ENCODE measurements around the gene SNCA. TPM values are rescaled to one million over a fixed set of nuclear protein-coding genes. Genes with fewer than 3 reads are reported as not detected.

SNCA gene
- total and polyA plus RNA-seq, 2 donors from 2014 or later = 8.4 to 17.1 TPM

GRCh38 chr4:89715631-89716030 is 121.3 kb downstream of the SNCA start:
- no peaks in the 10 kb centered on the region for H3K36me3 ChIP-seq (ENCODE audit: control insufficient read depth in 2 of 3, insufficient read depth in 3 of 3, low read length in 3 of 3)
- no peaks in the 10 kb centered on the region for H3K4me1 ChIP-seq (ENCODE audit: control insufficient read depth in 2 of 3, insufficient read depth in 2 of 3, low read depth in 1 of 3, low read length in 3 of 3)
- no peak overlapping the region for H3K4me3 ChIP-seq (ENCODE audit: low read length in 3 of 3)
- DNase-seq = no peak
- TF ChIP-seq, protein P1, sequence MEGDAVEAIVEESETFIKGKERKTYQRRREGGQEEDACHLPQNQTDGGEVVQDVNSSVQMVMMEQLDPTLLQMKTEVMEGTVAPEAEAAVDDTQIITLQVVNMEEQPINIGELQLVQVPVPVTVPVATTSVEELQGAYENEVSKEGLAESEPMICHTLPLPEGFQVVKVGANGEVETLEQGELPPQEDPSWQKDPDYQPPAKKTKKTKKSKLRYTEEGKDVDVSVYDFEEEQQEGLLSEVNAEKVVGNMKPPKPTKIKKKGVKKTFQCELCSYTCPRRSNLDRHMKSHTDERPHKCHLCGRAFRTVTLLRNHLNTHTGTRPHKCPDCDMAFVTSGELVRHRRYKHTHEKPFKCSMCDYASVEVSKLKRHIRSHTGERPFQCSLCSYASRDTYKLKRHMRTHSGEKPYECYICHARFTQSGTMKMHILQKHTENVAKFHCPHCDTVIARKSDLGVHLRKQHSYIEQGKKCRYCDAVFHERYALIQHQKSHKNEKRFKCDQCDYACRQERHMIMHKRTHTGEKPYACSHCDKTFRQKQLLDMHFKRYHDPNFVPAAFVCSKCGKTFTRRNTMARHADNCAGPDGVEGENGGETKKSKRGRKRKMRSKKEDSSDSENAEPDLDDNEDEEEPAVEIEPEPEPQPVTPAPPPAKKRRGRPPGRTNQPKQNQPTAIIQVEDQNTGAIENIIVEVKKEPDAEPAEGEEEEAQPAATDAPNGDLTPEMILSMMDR (IDR thresholded peaks at IDR 0.05; ENCODE audit: borderline replicate concordance, extremely low read depth, insufficient read depth) = no peak
- no peaks in the 10 kb centered on the region for H3K27me3 ChIP-seq (ENCODE audit: control insufficient read depth, insufficient read depth, low read length)
- no peak for FAIRE-seq
- H3K27ac ChIP-seq (ENCODE audit: low read depth in 2 of 2, low read length in 2 of 2) = no peak overlapping the region
- intact Hi-C loops (cut with DNase I) = no loop called here
- no peaks in the 10 kb centered on the region for H3K9me3 ChIP-seq (ENCODE audit: control insufficient read depth in 2 of 3, insufficient read depth in 1 of 3, low read length in 3 of 3)
- H3K9ac ChIP-seq (ENCODE audit: low read length in 3 of 3) = no peak overlapping the region

- intact Hi-C loops (cut with DNase I) = no loop called here
Observed at GRCh38 chr4:89712827-89713226, 124.1 kb downstream of the SNCA start.

DNA sequence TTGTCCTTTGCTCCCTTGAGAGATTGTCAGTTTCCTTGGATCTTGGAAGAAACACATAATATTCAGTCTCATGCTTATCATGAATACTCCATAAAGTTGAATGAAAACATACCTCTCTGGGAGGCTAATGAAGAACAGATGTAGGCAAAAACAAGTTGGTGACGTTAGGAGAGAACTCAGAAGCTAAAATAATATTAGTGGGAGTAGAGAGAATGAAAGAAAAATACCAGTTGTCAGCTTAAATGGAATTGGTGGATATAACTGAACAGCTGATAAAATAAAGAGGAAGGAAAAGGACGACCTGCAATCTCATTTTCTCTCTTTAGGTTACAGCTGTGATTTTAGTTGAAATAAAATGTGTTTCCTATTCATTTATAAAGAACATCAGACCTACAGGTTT is 124.8 kb downstream of the SNCA start:
- H3K4me1 ChIP-seq (ENCODE audit: control insufficient read depth in 2 of 3, insufficient read depth in 2 of 3, low read depth in 1 of 3, low read length in 3 of 3) = no peaks in the 10 kb centered on the region
- TF ChIP-seq, protein P1 (IDR thresholded peaks at IDR 0.05; ENCODE audit: borderline replicate concordance, extremely low read depth, insufficient read depth) = no peak
- H3K9ac ChIP-seq (ENCODE audit: low read length in 3 of 3) = no peak overlapping the region
- no peaks in the 10 kb centered on the region for H3K36me3 ChIP-seq (ENCODE audit: control insufficient read depth in 2 of 3, insufficient read depth in 3 of 3, low read length in 3 of 3)
- no peak overlapping the region for H3K27ac ChIP-seq (ENCODE audit: low read depth in 2 of 2, low read length in 2 of 2)
- H3K27me3 ChIP-seq (ENCODE audit: control insufficient read depth, insufficient read depth, low read length) = no peaks in the 10 kb centered on the region
- intact Hi-C loops (cut with DNase I) = no loop called here
- DNase-seq (peak in 2 of 5 donors; percentile 16 to 47), FAIRE-seq (no peak)
- no peaks in the 10 kb centered on the region for H3K9me3 ChIP-seq (ENCODE audit: control insufficient read depth in 2 of 3, insufficient read depth in 1 of 3, low read length in 3 of 3)
- no peak overlapping the region for H3K4me3 ChIP-seq (ENCODE audit: low read length in 3 of 3)

More at GRCh38 chr4:89712827-89713226, 124.1 kb downstream of the SNCA start:
- no peaks in the 10 kb centered on the region for H3K9me3 ChIP-seq (ENCODE audit: control insufficient read depth in 2 of 3, insufficient read depth in 1 of 3, low read length in 3 of 3)
- no peaks in the 10 kb centered on the region for H3K27me3 ChIP-seq (ENCODE audit: control insufficient read depth, insufficient read depth, low read length)
- TF ChIP-seq, protein P1 (IDR thresholded peaks at IDR 0.05; ENCODE audit: borderline replicate concordance, extremely low read depth, insufficient read depth) = no peak
- H3K4me1 ChIP-seq (ENCODE audit: control insufficient read depth in 2 of 3, insufficient read depth in 2 of 3, low read depth in 1 of 3, low read length in 3 of 3) = no peaks in the 10 kb centered on the region
- no peak overlapping the region for H3K9ac ChIP-seq (ENCODE audit: low read length in 3 of 3)
- no peak for DNase-seq
- FAIRE-seq = no peak
- H3K27ac ChIP-seq (ENCODE audit: low read depth in 2 of 2, low read length in 2 of 2) = no peak overlapping the region
- H3K4me3 ChIP-seq (ENCODE audit: low read length in 3 of 3) = no peak overlapping the region
- H3K36me3 ChIP-seq (ENCODE audit: control insufficient read depth in 2 of 3, insufficient read depth in 3 of 3, low read length in 3 of 3) = no peaks in the 10 kb centered on the region

DNA sequence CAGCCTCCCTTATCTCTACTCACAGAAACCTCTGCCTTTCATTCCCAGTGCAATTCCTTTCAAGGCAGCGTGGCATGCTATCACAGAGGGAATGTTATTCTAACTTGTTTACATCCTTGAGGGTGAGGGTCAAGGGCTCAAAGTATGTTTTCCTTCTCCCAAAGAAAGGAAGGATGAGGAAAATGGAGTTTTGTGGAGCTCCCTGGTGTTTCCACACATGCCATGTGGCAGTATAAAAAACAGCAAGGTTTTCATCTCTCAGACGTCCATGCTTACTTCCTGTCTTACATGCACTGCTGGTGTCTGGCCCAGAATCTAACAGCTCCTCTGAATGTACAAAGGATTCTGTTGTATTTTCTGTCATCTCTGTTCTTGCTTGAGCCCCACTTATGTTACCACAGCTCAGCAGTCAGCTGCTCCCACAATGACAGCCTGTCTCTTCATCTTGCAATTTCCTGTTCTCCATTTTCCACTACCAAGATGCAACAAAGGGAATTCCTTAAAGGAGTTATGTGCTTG is 128.0 kb downstream of the SNCA start:
- no peak overlapping the region for H3K9ac ChIP-seq (ENCODE audit: low read length in 3 of 3)

More for the DNA sequence above, 128.0 kb downstream of the SNCA start:
- H3K27me3 ChIP-seq (ENCODE audit: control insufficient read depth, insufficient read depth, low read length) = no peaks in the 10 kb centered on the region
- H3K9me3 ChIP-seq (ENCODE audit: control insufficient read depth in 2 of 3, insufficient read depth in 1 of 3, low read length in 3 of 3) = no peaks in the 10 kb centered on the region
- no peak for FAIRE-seq
- TF ChIP-seq, protein P1 (IDR thresholded peaks at IDR 0.05; ENCODE audit: borderline replicate concordance, extremely low read depth, insufficient read depth) = no peak
- no peaks in the 10 kb centered on the region for H3K4me1 ChIP-seq (ENCODE audit: control insufficient read depth in 2 of 3, insufficient read depth in 2 of 3, low read depth in 1 of 3, low read length in 3 of 3)
- no peak overlapping the region for H3K4me3 ChIP-seq (ENCODE audit: low read length in 3 of 3)
- H3K27ac ChIP-seq (ENCODE audit: low read depth in 2 of 2, low read length in 2 of 2) = no peak overlapping the region
- peak in 3 of 5 donors; percentile 13 to 23 (median 21) for DNase-seq
- H3K36me3 ChIP-seq (ENCODE audit: control insufficient read depth in 2 of 3, insufficient read depth in 3 of 3, low read length in 3 of 3) = no peaks in the 10 kb centered on the region
- intact Hi-C loops (cut with DNase I) = no loop called here
